Breast epithelium (tissue), 3 donors: ENCODE results near the gene CTNNA1.

Experiments
- CTCF ChIP-seq, 3 donors: fragments of 450-650 bp; IDR thresholded peaks; one replicate each; pipeline ENCODE4 v1.5.1; 2016 to 2017; ENCODE audit warnings: antibody characterized with exemption in 3 of 3, mild to moderate bottlenecking in 3 of 3, moderate library complexity in 3 of 3
- POLR2A ChIP-seq: fragments of 450-650 bp; IDR thresholded peaks from one replicate; pipeline ENCODE4 v1.6.1; 2016; ENCODE audit warnings: antibody characterized with exemption, mild to moderate bottlenecking, moderate library complexity

DNA sequence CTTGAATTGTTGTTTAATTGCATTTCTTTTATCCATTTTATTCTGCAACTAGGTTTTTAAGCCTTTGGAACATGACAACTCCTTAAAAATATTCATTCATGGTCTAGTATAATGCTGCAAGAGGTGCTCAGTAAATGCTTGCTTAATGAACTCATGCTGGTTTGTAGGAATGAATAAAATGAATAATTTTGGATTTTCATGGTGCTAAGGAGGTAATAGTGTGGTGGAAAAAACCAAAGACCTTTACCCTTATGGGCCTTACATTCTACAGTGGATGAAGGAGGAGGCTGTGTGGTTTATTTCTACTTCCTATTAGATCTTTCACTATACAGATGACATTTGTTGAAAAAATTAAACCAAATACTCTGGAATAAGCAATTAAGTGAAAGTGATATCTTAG, 78.5 kb downstream of the CTNNA1 start:
- no peak for TF ChIP-seq CTCF (IDR thresholded peaks at IDR 0.05)
- no peak for TF ChIP-seq POLR2A
